Measurements from ENCODE around the gene EYS. TPM values are rescaled to one million over a fixed set of nuclear protein-coding genes. Genes with fewer than 3 reads are reported as not detected.

The EYS gene
- polyA plus RNA-seq, 1 of the 3 experiments (the other 2 are of a cell fraction), result 0.05 TPM

- no peaks in the 10 kb centered on the region for H3F3A ChIP-seq (replicated peaks; ENCODE audit: insufficient read depth)
- ChIA-PET POLR2A (no interaction called here), CTCF (interaction anchor here (1.0 kb wide), 1 partner anchor 78 kb away, joined by 5 read pairs; no protein-coding TSS in a partner anchor)
- DNase-seq, result no peak
- H3K27me3 ChIP-seq (ENCODE audit: insufficient read depth), result no peaks in the 10 kb centered on the region
- WGBS (ENCODE audit: low lambda C conversion rate), result 34% methylated on average over 2 of the region's 2 CpGs
- H3K36me3 ChIP-seq (replicated peaks in 1 of 2; ENCODE audit: control insufficient read depth in 1 of 2, insufficient read depth in 2 of 2, low read length in 1 of 2), result no peaks in the 10 kb centered on the region
- no peaks in the 10 kb centered on the region for H3K9me2 ChIP-seq
- H3K9me3 ChIP-seq, result no peaks in the 10 kb centered on the region
- TF ChIP-seq FOSL2 (IDR thresholded peaks at IDR 0.05; ENCODE audit: borderline replicate concordance, low read depth), result no peak
- TF ChIP-seq GATA2 (CRISPR knock-in tag; IDR thresholded peaks at IDR 0.05), result no peak
- no peak for TF ChIP-seq POLR2AphosphoS5 (IDR thresholded peaks at IDR 0.05; ENCODE audit: low read depth, low read length)
- TF ChIP-seq NFIC (IDR thresholded peaks at IDR 0.05; ENCODE audit: borderline replicate concordance), result no peak
- TF ChIP-seq SMC3 (IDR thresholded peaks at IDR 0.05; ENCODE audit: low read depth, low read length), result no peak
- TF ChIP-seq MAX (IDR thresholded peaks at IDR 0.05; ENCODE audit: low read depth), result no peak
- TF ChIP-seq JUND (IDR thresholded peaks at IDR 0.05), result no peak
- no peak for TF ChIP-seq EZH2phosphoT487 (IDR thresholded peaks at IDR 0.05; ENCODE audit: borderline replicate concordance, low read depth)
- no peak for TF ChIP-seq FOXM1 (IDR thresholded peaks at IDR 0.05; ENCODE audit: low read depth)
- TF ChIP-seq MEF2A (IDR thresholded peaks at IDR 0.05; ENCODE audit: borderline replicate concordance, low read depth), result no peak
- TF ChIP-seq YY1 (IDR thresholded peaks at IDR 0.05; ENCODE audit: low read depth), result no peak
- TF ChIP-seq, protein P1, sequence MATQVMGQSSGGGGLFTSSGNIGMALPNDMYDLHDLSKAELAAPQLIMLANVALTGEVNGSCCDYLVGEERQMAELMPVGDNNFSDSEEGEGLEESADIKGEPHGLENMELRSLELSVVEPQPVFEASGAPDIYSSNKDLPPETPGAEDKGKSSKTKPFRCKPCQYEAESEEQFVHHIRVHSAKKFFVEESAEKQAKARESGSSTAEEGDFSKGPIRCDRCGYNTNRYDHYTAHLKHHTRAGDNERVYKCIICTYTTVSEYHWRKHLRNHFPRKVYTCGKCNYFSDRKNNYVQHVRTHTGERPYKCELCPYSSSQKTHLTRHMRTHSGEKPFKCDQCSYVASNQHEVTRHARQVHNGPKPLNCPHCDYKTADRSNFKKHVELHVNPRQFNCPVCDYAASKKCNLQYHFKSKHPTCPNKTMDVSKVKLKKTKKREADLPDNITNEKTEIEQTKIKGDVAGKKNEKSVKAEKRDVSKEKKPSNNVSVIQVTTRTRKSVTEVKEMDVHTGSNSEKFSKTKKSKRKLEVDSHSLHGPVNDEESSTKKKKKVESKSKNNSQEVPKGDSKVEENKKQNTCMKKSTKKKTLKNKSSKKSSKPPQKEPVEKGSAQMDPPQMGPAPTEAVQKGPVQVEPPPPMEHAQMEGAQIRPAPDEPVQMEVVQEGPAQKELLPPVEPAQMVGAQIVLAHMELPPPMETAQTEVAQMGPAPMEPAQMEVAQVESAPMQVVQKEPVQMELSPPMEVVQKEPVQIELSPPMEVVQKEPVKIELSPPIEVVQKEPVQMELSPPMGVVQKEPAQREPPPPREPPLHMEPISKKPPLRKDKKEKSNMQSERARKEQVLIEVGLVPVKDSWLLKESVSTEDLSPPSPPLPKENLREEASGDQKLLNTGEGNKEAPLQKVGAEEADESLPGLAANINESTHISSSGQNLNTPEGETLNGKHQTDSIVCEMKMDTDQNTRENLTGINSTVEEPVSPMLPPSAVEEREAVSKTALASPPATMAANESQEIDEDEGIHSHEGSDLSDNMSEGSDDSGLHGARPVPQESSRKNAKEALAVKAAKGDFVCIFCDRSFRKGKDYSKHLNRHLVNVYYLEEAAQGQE (IDR thresholded peaks at IDR 0.05; ENCODE audit: low read depth, low read length), result no peak
- no peak for TF ChIP-seq FOXJ3 (CRISPR knock-in tag; IDR thresholded peaks at IDR 0.05)
- no peak for TF ChIP-seq MXI1 (IDR thresholded peaks at IDR 0.05; ENCODE audit: low read depth, low read length)
- TF ChIP-seq RCOR1 (IDR thresholded peaks at IDR 0.05; ENCODE audit: low read length), result no peak
- TF ChIP-seq PBX3 (IDR thresholded peaks at IDR 0.05), result no peak
- no peak for TF ChIP-seq ELF1 (IDR thresholded peaks at IDR 0.05)
- no peak for TF ChIP-seq NRF1 (IDR thresholded peaks at IDR 0.05; ENCODE audit: low read depth, low read length)
- TF ChIP-seq ZBTB33 (IDR thresholded peaks at IDR 0.05; ENCODE audit: borderline replicate concordance, low read depth), result no peak
- H3K4me2 ChIP-seq, result no peak overlapping the region
- H3K27ac ChIP-seq (ENCODE audit: low read depth in 2 of 2, low read length in 1 of 2), result no peak overlapping the region
- H2AFZ ChIP-seq (ENCODE audit: low read depth), result no peak overlapping the region
- no peaks in the 10 kb centered on the region for H3K79me2 ChIP-seq (ENCODE audit: insufficient read depth)
- H3K4me3 ChIP-seq (ENCODE audit: low read depth in 2 of 2, low read length in 1 of 2), result no peak overlapping the region
- H3K4me1 ChIP-seq (ENCODE audit: control insufficient read depth in 1 of 2, insufficient read depth in 2 of 2, low read depth in 1 of 2, low read length in 1 of 2), result no peaks in the 10 kb centered on the region
- no peak overlapping the region for H3K9ac ChIP-seq
- H4K20me1 ChIP-seq (ENCODE audit: insufficient read depth), result no peaks in the 10 kb centered on the region
These were observed 83.5 kb downstream of the EYS start for GRCh38 chr6:65623566-65623965.

Measured in SK-N-SH (cell line).